HepG2 (cell line): ENCODE data around the gene RPAP3. TPM values are rescaled to one million over a fixed set of nuclear protein-coding genes. Genes with fewer than 3 reads are reported as not detected.

Experiments used
- ATAC-seq: fragments of 200-7000 bp; cut with Tn5 transposase; 3 replicates; pipeline ENCODE4 v1.9.1; 2020; ENCODE audit warnings: mild to moderate bottlenecking, moderate library complexity
- BruUV-seq: library from RNA; stranded (reverse); fragments of 400-500 nt; replicated peaks from 2 replicates; lab custom pipeline; 2021; lab: Mats Ljungman, UMichigan
- CTCF ChIA-PET: fragments of 300-600 bp; formaldehyde crosslinking; extraction: SDS; loops from one replicate; lab custom pipeline; 2021; ENCODE audit warnings: low total read pairs, inconsistent platforms, low intra/inter-chr PET ratio; lab: Yijun Ruan, JAX
- POLR2A ChIA-PET: fragments of 350-600 bp; sonication (Branson Sonifier 250); formaldehyde crosslinking; loops from one replicate; lab custom pipeline; 2020; ENCODE audit warnings: antibody characterized with exemption, inconsistent platforms; lab: Yijun Ruan, JAX
- DNase-seq: peaks from one replicate; pipeline ENCODE4 v3.0.0-alpha.2; 2015; ENCODE audit warnings: low spot score
- FAIRE-seq: peaks from 3 replicates; lab custom pipeline; 2011; peaks lifted over from hg19 to GRCh38; lab: Jason Lieb, UNC
- H2AFZ ChIP-seq: one replicate; pipeline ENCODE4 v1.6.1; 2011; ENCODE audit warnings: low read length, inconsistent platforms
- H3K27ac ChIP-seq: fragments of 300-600 bp; 3 replicates; pipeline ENCODE4 v1.8.0; 2011; ENCODE audit warnings: mixed run types, mild to moderate bottlenecking, mixed read lengths, low read length, inconsistent platforms; ENCODE audit not compliant: insufficient read depth; ENCODE audit errors: extremely low read length
- H3K27me3 ChIP-seq, 2 experiments: fragments of 200-600 bp in 1 of 2; 2 replicates in 1 of 2; 3 replicates in 1 of 2; pipeline versions ENCODE4 v1.6.0 to v1.8.0; 2011; ENCODE audit warnings: low read length in 2 of 2, mild to moderate bottlenecking in 2 of 2, moderate library complexity in 2 of 2, inconsistent platforms in 1 of 2; ENCODE audit not compliant: insufficient read depth in 2 of 2, control insufficient read depth in 1 of 2
- H3K36me3 ChIP-seq, 2 experiments: fragments of 200-600 bp in 1 of 2; replicated peaks in 1 of 2; 2 replicates in 1 of 2; 3 replicates in 1 of 2; pipeline versions ENCODE4 v1.5.1 to v1.8.0; 2011; ENCODE audit warnings: low read length in 2 of 2, inconsistent platforms in 1 of 2; ENCODE audit not compliant: insufficient read depth in 2 of 2, control insufficient read depth in 1 of 2
- H3K4me1 ChIP-seq: 2 replicates; pipeline ENCODE4 v1.5.1; 2012; ENCODE audit warnings: low read length, inconsistent platforms; ENCODE audit not compliant: insufficient read depth
- H3K4me2 ChIP-seq: 2 replicates; pipeline ENCODE4 v1.6.0; 2011; ENCODE audit warnings: low read depth, low read length, inconsistent platforms
- H3K4me3 ChIP-seq, 3 experiments: fragments of 200-600 bp in 1 of 3; sonication (generic), shearing (Covaris generic) in 1 of 3; replicated peaks in 1 of 3; 2 replicates each; pipeline ENCODE4 v1.5.1; 2011 to 2016; ENCODE audit warnings: low read length in 3 of 3, inconsistent platforms in 2 of 3, low read depth in 2 of 3, mild to moderate bottlenecking in 2 of 3, control low read depth in 1 of 3, mixed read lengths in 1 of 3; ENCODE audit not compliant: insufficient read depth in 1 of 3
- H3K79me2 ChIP-seq: one replicate; pipeline ENCODE4 v1.6.1; 2011; ENCODE audit warnings: low read length, inconsistent platforms; ENCODE audit not compliant: insufficient read depth
- H3K9ac ChIP-seq: 2 replicates; pipeline ENCODE4 v1.6.0; 2011; ENCODE audit warnings: mild to moderate bottlenecking, low read depth, low read length, inconsistent platforms; ENCODE audit not compliant: insufficient read depth
- H3K9me3 ChIP-seq: 2 replicates; pipeline ENCODE4 v1.5.1; 2012; ENCODE audit warnings: mild to moderate bottlenecking, low read length
- H4K20me1 ChIP-seq: 2 replicates; pipeline ENCODE4 v1.6.0; 2011; ENCODE audit warnings: inconsistent platforms, mild to moderate bottlenecking, low read length, moderate library complexity; ENCODE audit not compliant: insufficient read depth
- AGO2 ChIP-seq: fragments of 200-400 bp; formaldehyde crosslinking; optimal IDR thresholded peaks from 2 replicates; pipeline ENCODE3; 2017; ENCODE audit warnings: mild to moderate bottlenecking, low read depth, low read length, moderate library complexity
- CREM ChIP-seq, 2 experiments: sonication (generic) in 1 of 2; formaldehyde crosslinking in 1 of 2; IDR thresholded peaks; 2 replicates each; pipeline versions ENCODE4 v1.4.0 to v1.6.1; 2016 to 2020; ENCODE audit warnings: antibody characterized with exemption in 1 of 2, mild to moderate bottlenecking in 1 of 2, missing genetic modification reagents in 1 of 2
- EZH2 ChIP-seq: conservative IDR thresholded peaks from 2 replicates; pipeline ENCODE4 v1.6.1; 2012; ENCODE audit warnings: mild to moderate bottlenecking, low read depth, low read length, moderate library complexity
- GATAD2A ChIP-seq: IDR thresholded peaks from 2 replicates; pipeline ENCODE4 v1.6.1; 2016
- HNRNPH1 ChIP-seq: fragments of 200-400 bp; formaldehyde crosslinking; optimal IDR thresholded peaks from 2 replicates; pipeline ENCODE3; 2017; ENCODE audit warnings: mild to moderate bottlenecking, low read depth, low read length
- NRL ChIP-seq: sonication (generic); formaldehyde crosslinking; IDR thresholded peaks from 2 replicates; pipeline ENCODE4 v1.5.0; 2020; ENCODE audit warnings: missing genetic modification reagents, mild to moderate bottlenecking, moderate library complexity, borderline replicate concordance
- RORA ChIP-seq: sonication (generic); formaldehyde crosslinking; IDR thresholded peaks from 2 replicates; pipeline ENCODE4 v1.5.0; 2020; ENCODE audit warnings: mild to moderate bottlenecking, missing genetic modification reagents, moderate library complexity
- TAF15 ChIP-seq: fragments of 200-400 bp; formaldehyde crosslinking; IDR thresholded peaks from one replicate; pipeline ENCODE4 v1.6.1; 2018; ENCODE audit warnings: mild to moderate bottlenecking, low read depth, low read length; ENCODE audit not compliant: poor library complexity, severe bottlenecking
- TP53 ChIP-seq: sonication (generic); formaldehyde crosslinking; conservative IDR thresholded peaks from 2 replicates; pipeline ENCODE4 v1.4.0; 2020; ENCODE audit warnings: missing genetic modification reagents
- ZNF12 ChIP-seq: sonication (generic); formaldehyde crosslinking; IDR thresholded peaks from 2 replicates; pipeline ENCODE4 v1.5.0; 2020; ENCODE audit warnings: missing genetic modification reagents
- ZNF556 ChIP-seq: sonication (generic); formaldehyde crosslinking; IDR thresholded peaks from 2 replicates; pipeline ENCODE4 v1.4.0; 2020; ENCODE audit warnings: mild to moderate bottlenecking, missing genetic modification reagents, borderline replicate concordance
- ZNF660 ChIP-seq: sonication (generic); formaldehyde crosslinking; IDR thresholded peaks from 2 replicates; pipeline ENCODE4 v1.5.1; 2020; ENCODE audit warnings: mild to moderate bottlenecking, low read depth, missing genetic modification reagents, borderline replicate concordance
- ZNF850 ChIP-seq: sonication (generic); formaldehyde crosslinking; conservative IDR thresholded peaks from 2 replicates; pipeline ENCODE4 v1.9.0; 2021; ENCODE audit warnings: mild to moderate bottlenecking, missing genetic modification reagents
- WGBS: methylation state at CpG from one replicate; pipeline ENCODE4 v1.1.6; 2017; ENCODE audit warnings: low lambda C conversion rate; 5-methylcytosine and 5-hydroxymethylcytosine counted together
- in situ Hi-C: cut with HindIII; loops from 2 replicates; pipeline ENCODE4 v1.10.0; 2017; ENCODE audit warnings: low pct_unique_long_range_greater_than_20kb; ENCODE audit not compliant: extremely low pct_ligation_motif_present
- intact Hi-C: fragments of 100-400 bp; cut with micrococcal nuclease; formaldehyde crosslinking; loops from one replicate; pipeline ENCODE4 v1.10.0; 2022; ENCODE audit not compliant: unreplicated experiment
- polyA plus RNA-seq, 8 experiments: library from polyadenylated mRNA; depleted of rRNA in 3 of 8; stranded (reverse) in 7 of 8; unstranded in 1 of 8; fragments of >200 nt; fragmentation: Illumina TruSeq in 4 of 8; extraction: Trizol in 4 of 8; gene quantifications; 2 replicates each; pipeline versions ENCODE4 v1.2.1 to v1.2.3, GENCODE V29; 2011 to 2016; ENCODE audit warnings: low read depth in 4 of 8, missing spikeins in 1 of 8, mixed read lengths in 1 of 8; ENCODE audit not compliant: insufficient read depth in 1 of 8
- total RNA-seq, 5 experiments: library from RNA; depleted of rRNA; stranded (reverse); fragments of >200 nt; fragmentation: Illumina TruSeq; extraction: Trizol; gene quantifications; 2 replicates each; pipeline ENCODE4 v1.2.3, GENCODE V29; 2016; ENCODE audit warnings: low read depth in 1 of 5
- TF ChIP-seq, protein P1 (sequence below): sonication (generic); formaldehyde crosslinking; IDR thresholded peaks from 2 replicates; pipeline ENCODE4 v1.4.0; 2020; ENCODE audit warnings: mild to moderate bottlenecking, missing genetic modification reagents
- TF ChIP-seq, protein P2 (sequence below): sonication (generic); formaldehyde crosslinking; IDR thresholded peaks from 2 replicates; pipeline ENCODE4 v1.4.0; 2020; ENCODE audit warnings: missing genetic modification reagents, borderline replicate concordance
- TF ChIP-seq, protein P3 (sequence below): fragments of 450-650 bp; IDR thresholded peaks from 2 replicates; pipeline ENCODE4 v1.6.1; 2017; ENCODE audit warnings: mild to moderate bottlenecking
- TF ChIP-seq, protein P4 (sequence below): sonication (generic); formaldehyde crosslinking; IDR thresholded peaks from 2 replicates; pipeline ENCODE4 v1.4.0; 2020; ENCODE audit warnings: missing genetic modification reagents; ENCODE audit errors: not compliant biosample characterization

RPAP3 gene
- total and polyA plus RNA-seq, 2 of the 13 experiments (the other 11 are each of a cell fraction or from before 2014, with no cell fraction given), result 8.8 to 32.8 TPM

DNA sequence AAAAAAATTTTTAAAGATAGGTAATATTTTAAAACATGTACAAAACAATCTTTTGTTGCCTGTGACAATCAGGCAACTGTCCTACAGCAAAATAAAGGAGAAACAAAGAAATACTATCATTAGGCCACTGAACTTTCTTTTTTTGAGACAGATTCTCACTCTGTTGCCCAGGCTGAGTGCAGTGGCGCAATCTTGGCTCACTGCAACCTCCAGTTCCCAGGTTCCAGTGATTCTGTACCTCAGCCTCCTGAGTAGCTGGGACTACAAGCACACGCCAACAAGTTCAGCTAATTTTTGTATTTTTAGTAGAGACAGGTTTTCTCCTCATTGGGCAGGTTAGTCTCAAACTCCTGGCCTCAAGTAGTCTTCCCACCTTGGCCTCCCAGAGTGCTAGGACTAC lies 16.6 kb downstream of the RPAP3 start:
- BruUV-seq, result no TSS peak
- intact Hi-C loops, result loop anchor here (5.0 kb wide), 1 partner anchor 657 kb away; no protein-coding TSS in a partner anchor
- no peaks in the 10 kb centered on the region for H3K79me2 ChIP-seq
- WGBS, result 93% methylated on average over 2 of the region's 2 CpGs
- FAIRE-seq (no peak), ATAC-seq (no peak), DNase-seq (no peak)
- H4K20me1 ChIP-seq, result no peaks in the 10 kb centered on the region
- H3K9ac ChIP-seq, result no peak overlapping the region
- no peak overlapping the region for H3K4me3 ChIP-seq
- no peak overlapping the region for H3K4me2 ChIP-seq
- H3K27me3 ChIP-seq, result no peaks in the 10 kb centered on the region
- CTCF ChIA-PET, result no interaction called here
- peaks cover 0 to 28% of the 10 kb centered on the region in 2 experiments; a peak in 2 of 5 replicates for H3K36me3 ChIP-seq
- no peaks in the 10 kb centered on the region for H3K4me1 ChIP-seq
- no peak overlapping the region for H2AFZ ChIP-seq
- POLR2A ChIA-PET, result no interaction called here
- H3K27ac ChIP-seq, result no peak overlapping the region
- in situ Hi-C loops, result loop anchor here (5.0 kb wide), 1 partner anchor 37 kb away; no protein-coding TSS in a partner anchor
- no peaks in the 10 kb centered on the region for H3K9me3 ChIP-seq
- no peak for TF ChIP-seq TP53 (CRISPR knock-in tag)
- TF ChIP-seq, protein P1, sequence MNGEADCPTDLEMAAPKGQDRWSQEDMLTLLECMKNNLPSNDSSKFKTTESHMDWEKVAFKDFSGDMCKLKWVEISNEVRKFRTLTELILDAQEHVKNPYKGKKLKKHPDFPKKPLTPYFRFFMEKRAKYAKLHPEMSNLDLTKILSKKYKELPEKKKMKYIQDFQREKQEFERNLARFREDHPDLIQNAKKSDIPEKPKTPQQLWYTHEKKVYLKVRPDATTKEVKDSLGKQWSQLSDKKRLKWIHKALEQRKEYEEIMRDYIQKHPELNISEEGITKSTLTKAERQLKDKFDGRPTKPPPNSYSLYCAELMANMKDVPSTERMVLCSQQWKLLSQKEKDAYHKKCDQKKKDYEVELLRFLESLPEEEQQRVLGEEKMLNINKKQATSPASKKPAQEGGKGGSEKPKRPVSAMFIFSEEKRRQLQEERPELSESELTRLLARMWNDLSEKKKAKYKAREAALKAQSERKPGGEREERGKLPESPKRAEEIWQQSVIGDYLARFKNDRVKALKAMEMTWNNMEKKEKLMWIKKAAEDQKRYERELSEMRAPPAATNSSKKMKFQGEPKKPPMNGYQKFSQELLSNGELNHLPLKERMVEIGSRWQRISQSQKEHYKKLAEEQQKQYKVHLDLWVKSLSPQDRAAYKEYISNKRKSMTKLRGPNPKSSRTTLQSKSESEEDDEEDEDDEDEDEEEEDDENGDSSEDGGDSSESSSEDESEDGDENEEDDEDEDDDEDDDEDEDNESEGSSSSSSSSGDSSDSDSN (CRISPR knock-in tag), result no peak
- TF ChIP-seq, protein P2, sequence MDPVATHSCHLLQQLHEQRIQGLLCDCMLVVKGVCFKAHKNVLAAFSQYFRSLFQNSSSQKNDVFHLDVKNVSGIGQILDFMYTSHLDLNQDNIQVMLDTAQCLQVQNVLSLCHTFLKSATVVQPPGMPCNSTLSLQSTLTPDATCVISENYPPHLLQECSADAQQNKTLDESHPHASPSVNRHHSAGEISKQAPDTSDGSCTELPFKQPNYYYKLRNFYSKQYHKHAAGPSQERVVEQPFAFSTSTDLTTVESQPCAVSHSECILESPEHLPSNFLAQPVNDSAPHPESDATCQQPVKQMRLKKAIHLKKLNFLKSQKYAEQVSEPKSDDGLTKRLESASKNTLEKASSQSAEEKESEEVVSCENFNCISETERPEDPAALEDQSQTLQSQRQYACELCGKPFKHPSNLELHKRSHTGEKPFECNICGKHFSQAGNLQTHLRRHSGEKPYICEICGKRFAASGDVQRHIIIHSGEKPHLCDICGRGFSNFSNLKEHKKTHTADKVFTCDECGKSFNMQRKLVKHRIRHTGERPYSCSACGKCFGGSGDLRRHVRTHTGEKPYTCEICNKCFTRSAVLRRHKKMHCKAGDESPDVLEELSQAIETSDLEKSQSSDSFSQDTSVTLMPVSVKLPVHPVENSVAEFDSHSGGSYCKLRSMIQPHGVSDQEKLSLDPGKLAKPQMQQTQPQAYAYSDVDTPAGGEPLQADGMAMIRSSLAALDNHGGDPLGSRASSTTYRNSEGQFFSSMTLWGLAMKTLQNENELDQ (CRISPR knock-in tag), result no peak
- TF ChIP-seq EZH2, result no peak
- TF ChIP-seq ZNF12 (CRISPR knock-in tag), result no peak
- TF ChIP-seq, protein P3, sequence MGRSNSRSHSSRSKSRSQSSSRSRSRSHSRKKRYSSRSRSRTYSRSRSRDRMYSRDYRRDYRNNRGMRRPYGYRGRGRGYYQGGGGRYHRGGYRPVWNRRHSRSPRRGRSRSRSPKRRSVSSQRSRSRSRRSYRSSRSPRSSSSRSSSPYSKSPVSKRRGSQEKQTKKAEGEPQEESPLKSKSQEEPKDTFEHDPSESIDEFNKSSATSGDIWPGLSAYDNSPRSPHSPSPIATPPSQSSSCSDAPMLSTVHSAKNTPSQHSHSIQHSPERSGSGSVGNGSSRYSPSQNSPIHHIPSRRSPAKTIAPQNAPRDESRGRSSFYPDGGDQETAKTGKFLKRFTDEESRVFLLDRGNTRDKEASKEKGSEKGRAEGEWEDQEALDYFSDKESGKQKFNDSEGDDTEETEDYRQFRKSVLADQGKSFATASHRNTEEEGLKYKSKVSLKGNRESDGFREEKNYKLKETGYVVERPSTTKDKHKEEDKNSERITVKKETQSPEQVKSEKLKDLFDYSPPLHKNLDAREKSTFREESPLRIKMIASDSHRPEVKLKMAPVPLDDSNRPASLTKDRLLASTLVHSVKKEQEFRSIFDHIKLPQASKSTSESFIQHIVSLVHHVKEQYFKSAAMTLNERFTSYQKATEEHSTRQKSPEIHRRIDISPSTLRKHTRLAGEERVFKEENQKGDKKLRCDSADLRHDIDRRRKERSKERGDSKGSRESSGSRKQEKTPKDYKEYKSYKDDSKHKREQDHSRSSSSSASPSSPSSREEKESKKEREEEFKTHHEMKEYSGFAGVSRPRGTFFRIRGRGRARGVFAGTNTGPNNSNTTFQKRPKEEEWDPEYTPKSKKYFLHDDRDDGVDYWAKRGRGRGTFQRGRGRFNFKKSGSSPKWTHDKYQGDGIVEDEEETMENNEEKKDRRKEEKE, result no peak
- no peak for TF ChIP-seq CREM (IDR thresholded peaks at IDR 0.05)
- TF ChIP-seq CREM (CRISPR knock-in tag; IDR thresholded peaks at IDR 0.05), result no peak
- TF ChIP-seq NRL (CRISPR knock-in tag), result no peak
- no peak for TF ChIP-seq HNRNPH1
- no peak for TF ChIP-seq RORA (CRISPR knock-in tag)
- TF ChIP-seq ZNF556 (CRISPR knock-in tag), result no peak
- TF ChIP-seq, protein P4, sequence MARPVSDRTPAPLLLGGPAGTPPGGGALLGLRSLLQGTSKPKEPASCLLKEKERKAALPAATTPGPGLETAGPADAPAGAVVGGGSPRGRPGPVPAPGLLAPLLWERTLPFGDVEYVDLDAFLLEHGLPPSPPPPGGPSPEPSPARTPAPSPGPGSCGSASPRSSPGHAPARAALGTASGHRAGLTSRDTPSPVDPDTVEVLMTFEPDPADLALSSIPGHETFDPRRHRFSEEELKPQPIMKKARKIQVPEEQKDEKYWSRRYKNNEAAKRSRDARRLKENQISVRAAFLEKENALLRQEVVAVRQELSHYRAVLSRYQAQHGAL (CRISPR knock-in tag), result no peak
- no peak for TF ChIP-seq GATAD2A
- TF ChIP-seq TAF15, result no peak
- TF ChIP-seq AGO2, result no peak
- TF ChIP-seq ZNF660 (CRISPR knock-in tag), result no peak
- no peak for TF ChIP-seq ZNF850 (CRISPR knock-in tag)
